AG10803 (cell line): Measurements from ENCODE around the gene GRM5.
"Not testable (repeated sequence)": the region's sequence is repeated elsewhere in the genome, so short reads cannot be mapped to it uniquely, and the experiment has no call there.

Source experiments
- DNase-seq: peaks from one replicate; pipeline ENCODE4 v3.0.0; 2010; ENCODE audit warnings: low read depth
- H3K4me3 ChIP-seq: 2 replicates; pipeline ENCODE4 v1.5.1; 2011; ENCODE audit warnings: mild to moderate bottlenecking, low read length, control low read depth
- TF ChIP-seq, protein P1 (sequence below): conservative IDR thresholded peaks from 2 replicates; pipeline ENCODE4 v1.5.1; 2011; ENCODE audit warnings: mild to moderate bottlenecking, low read length, control low read depth, inconsistent platforms

The GRM5 gene

GRCh38 chr11:88478136-88478815 lies 587.5 kb downstream of the GRM5 start:
- DNase-seq = no peak
- H3K4me3 ChIP-seq = no peak overlapping the region
- TF ChIP-seq, protein P1, sequence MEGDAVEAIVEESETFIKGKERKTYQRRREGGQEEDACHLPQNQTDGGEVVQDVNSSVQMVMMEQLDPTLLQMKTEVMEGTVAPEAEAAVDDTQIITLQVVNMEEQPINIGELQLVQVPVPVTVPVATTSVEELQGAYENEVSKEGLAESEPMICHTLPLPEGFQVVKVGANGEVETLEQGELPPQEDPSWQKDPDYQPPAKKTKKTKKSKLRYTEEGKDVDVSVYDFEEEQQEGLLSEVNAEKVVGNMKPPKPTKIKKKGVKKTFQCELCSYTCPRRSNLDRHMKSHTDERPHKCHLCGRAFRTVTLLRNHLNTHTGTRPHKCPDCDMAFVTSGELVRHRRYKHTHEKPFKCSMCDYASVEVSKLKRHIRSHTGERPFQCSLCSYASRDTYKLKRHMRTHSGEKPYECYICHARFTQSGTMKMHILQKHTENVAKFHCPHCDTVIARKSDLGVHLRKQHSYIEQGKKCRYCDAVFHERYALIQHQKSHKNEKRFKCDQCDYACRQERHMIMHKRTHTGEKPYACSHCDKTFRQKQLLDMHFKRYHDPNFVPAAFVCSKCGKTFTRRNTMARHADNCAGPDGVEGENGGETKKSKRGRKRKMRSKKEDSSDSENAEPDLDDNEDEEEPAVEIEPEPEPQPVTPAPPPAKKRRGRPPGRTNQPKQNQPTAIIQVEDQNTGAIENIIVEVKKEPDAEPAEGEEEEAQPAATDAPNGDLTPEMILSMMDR = no peak

DNA sequence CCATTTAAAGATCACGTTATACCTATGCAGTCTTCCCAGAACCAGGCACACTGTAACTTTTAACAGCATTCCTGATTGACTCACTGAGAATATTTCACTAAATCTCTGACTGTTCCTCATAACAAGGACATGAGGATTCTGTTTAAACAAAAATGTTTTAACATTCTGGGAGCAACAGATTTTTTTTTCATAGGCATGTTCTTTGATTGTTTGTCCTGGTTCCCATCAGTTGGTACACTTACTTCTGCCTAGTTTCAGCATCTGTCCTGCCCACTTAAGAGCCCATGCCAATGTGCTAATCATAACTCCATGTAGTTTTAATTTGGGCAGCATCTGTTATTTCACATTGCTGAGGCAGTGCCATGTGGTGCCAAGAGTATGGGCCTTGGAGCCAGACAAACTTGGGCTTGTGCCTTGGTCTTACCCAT lies 589.8 kb downstream of the GRM5 start:
- TF ChIP-seq, protein P1 = no peak
- no peak overlapping the region for H3K4me3 ChIP-seq
- DNase-seq = peak; percentile 93

DNA sequence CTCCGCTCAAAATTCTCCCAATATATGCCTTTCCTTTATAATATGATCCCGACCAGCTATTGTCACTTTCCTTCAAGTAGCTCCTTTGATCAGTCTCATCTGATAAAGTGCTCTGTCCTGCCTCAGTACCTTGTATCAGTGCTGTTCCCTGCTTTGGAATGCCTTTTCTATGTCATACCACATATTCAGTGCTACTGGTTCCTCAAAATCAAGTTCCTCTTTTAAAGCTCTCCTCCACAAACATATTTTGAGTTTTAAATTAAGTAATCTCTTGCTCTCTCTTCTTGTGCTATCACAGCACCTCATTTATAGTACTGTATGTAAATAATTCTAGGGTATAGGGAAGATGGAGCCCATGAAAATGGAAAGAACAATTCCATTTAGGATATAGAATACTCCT lies 591.1 kb downstream of the GRM5 start:
- DNase-seq = no peak
- H3K4me3 ChIP-seq = no peak overlapping the region
- TF ChIP-seq, protein P1 = no peak

- TF ChIP-seq, protein P1 = no peak
- H3K4me3 ChIP-seq = no peak overlapping the region
- DNase-seq = no peak
These were observed 596.1 kb downstream of the GRM5 start for GRCh38 chr11:88469561-88470225.

GRCh38 chr11:88464528-88464927 lies 601.3 kb downstream of the GRM5 start:
- TF ChIP-seq, protein P1 = no peak
- no peak for DNase-seq

GRCh38 chr11:88463301-88463700 lies 602.5 kb downstream of the GRM5 start:
- DNase-seq, H3K4me3 ChIP-seq: not testable (repeated sequence)

More at GRCh38 chr11:88464528-88464927, 601.3 kb downstream of the GRM5 start:
- no peak overlapping the region for H3K4me3 ChIP-seq

DNA sequence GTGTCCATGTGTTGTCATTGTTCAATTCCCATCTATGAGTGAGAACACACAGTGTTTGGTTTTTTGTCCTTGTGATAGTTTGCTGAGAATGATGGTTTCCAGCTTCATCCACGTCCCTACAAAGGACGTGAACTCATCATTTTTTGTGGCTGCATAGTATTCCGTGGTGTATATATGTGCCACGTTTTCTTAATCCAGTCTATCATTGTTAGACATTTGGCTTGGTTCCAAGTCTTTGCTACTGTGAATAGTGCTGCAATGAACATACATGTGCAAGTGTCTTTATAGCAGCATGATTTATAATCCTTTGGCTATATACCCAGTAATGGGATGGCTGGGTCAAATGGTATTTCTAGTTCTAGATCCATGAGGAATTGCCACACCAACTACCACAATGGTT lies 607.7 kb downstream of the GRM5 start:
- not testable (repeated sequence) for H3K4me3 ChIP-seq, DNase-seq

- no peak overlapping the region for H3K4me3 ChIP-seq
- TF ChIP-seq, protein P1 = no peak
- DNase-seq = no peak
These were observed 609.8 kb downstream of the GRM5 start for GRCh38 chr11:88455974-88456373.
